Vagina (tissue), 2 donors: ENCODE data around the gene RNF181.

Experiments used
- CTCF ChIP-seq, 3 experiments: fragments of 450-650 bp in 2 of 3; fragments of 200-600 bp in 1 of 3; sonication (generic) in 1 of 3; IDR thresholded peaks; one replicate each; pipeline ENCODE4 v1.5.1; 2017 to 2019; ENCODE audit warnings: antibody characterized with exemption in 3 of 3, mild to moderate bottlenecking in 2 of 3, moderate library complexity in 2 of 3
- POLR2A ChIP-seq, 2 donors: fragments of 450-650 bp; IDR thresholded peaks; one replicate each; pipeline ENCODE4 v1.6.1; 2017; ENCODE audit warnings: antibody characterized with exemption in 2 of 2, mild to moderate bottlenecking in 2 of 2, moderate library complexity in 2 of 2
- POLR2AphosphoS5 ChIP-seq, 2 donors: sonication (generic); formaldehyde crosslinking; IDR thresholded peaks; one replicate each; pipeline ENCODE4 v1.9.0; 2017; ENCODE audit warnings: antibody characterized with exemption in 2 of 2, mild to moderate bottlenecking in 2 of 2, low read depth in 1 of 2; ENCODE audit not compliant: insufficient read depth in 1 of 2

GRCh38 chr2:85605406-85606115 is 10.0 kb downstream of the RNF181 start:
- TF ChIP-seq CTCF (IDR thresholded peaks at IDR 0.05) (no peak), POLR2A (IDR thresholded peaks at IDR 0.05) (no peak), POLR2AphosphoS5 (IDR thresholded peaks at IDR 0.05; ENCODE audit: insufficient read depth in 1 of 2, low read depth in 1 of 2) (no peak)
